DMS153 (cell line): Measurements from ENCODE around the gene PLA2G2F.
"Not testable (repeated sequence)": the region's sequence is repeated elsewhere in the genome, so short reads cannot be mapped to it uniquely, and the experiment has no call there.

ENCODE experiments used
- DNase-seq: peaks from one replicate; lab custom pipeline; 2025; lab: John Stamatoyannopoulos, UW

Gene PLA2G2F

GRCh38 chr1:20114021-20114648 is 25.0 kb upstream of the PLA2G2F start:
- no peak for DNase-seq

GRCh38 chr1:20115479-20115878 is 23.6 kb upstream of the PLA2G2F start:
- no peak for DNase-seq

GRCh38 chr1:20115916-20116315 is 23.2 kb upstream of the PLA2G2F start:
- no peak for DNase-seq

GRCh38 chr1:20117236-20117635 is 21.9 kb upstream of the PLA2G2F start:
- DNase-seq, result no peak

GRCh38 chr1:20119347-20119746 is 19.8 kb upstream of the PLA2G2F start, which contains the start of gene PLA2G2D:
Gene PLA2G2D, minus strand, starts transcription at chr1:20119536. Its CDS starts 38 bp downstream, at chr1:20119498.
- no peak for DNase-seq

- DNase-seq, result no peak
Measured at GRCh38 chr1:20120796-20121195, 18.3 kb upstream of the PLA2G2F start.

GRCh38 chr1:20123722-20124455 is 15.2 kb upstream of the PLA2G2F start:
- DNase-seq, result no peak

GRCh38 chr1:20124456-20125057 is 14.6 kb upstream of the PLA2G2F start:
- no peak for DNase-seq

GRCh38 chr1:20125100-20125499 is 14.0 kb upstream of the PLA2G2F start:
- no peak for DNase-seq

- DNase-seq, result no peak
Measured at GRCh38 chr1:20126041-20126805, 12.9 kb upstream of the PLA2G2F start.

- DNase-seq, result no peak
Measured at GRCh38 chr1:20126806-20127440, 12.2 kb upstream of the PLA2G2F start.

- not testable (repeated sequence) for DNase-seq
Measured at GRCh38 chr1:20130518-20130917, 8.6 kb upstream of the PLA2G2F start.

GRCh38 chr1:20134995-20135394 is 4.1 kb upstream of the PLA2G2F start:
- no peak for DNase-seq

- DNase-seq, result no peak
Measured at GRCh38 chr1:20136249-20136648, 2.9 kb upstream of the PLA2G2F start.

- DNase-seq, result no peak
Measured at GRCh38 chr1:20137055-20137454, 2.1 kb upstream of the PLA2G2F start.

- DNase-seq, result no peak
Measured at GRCh38 chr1:20137604-20138003, 1.5 kb upstream of the PLA2G2F start.

- no peak for DNase-seq
Measured at GRCh38 chr1:20138346-20138745, 777 bp upstream of the PLA2G2F start.

- no peak for DNase-seq
Measured at GRCh38 chr1:20139776-20140612, 871 bp downstream of the PLA2G2F start.

GRCh38 chr1:20141001-20141400 is 1.9 kb downstream of the PLA2G2F start:
- no peak for DNase-seq

- no peak for DNase-seq
Measured at GRCh38 chr1:20141466-20141865, 2.3 kb downstream of the PLA2G2F start.
